ENCODE data around the gene CREB3L2. TPM values are rescaled to one million over a fixed set of nuclear protein-coding genes. Genes with fewer than 3 reads are reported as not detected.

Gene CREB3L2
- total and polyA plus RNA-seq, 2 of the 8 experiments (the other 6 are each of a cell fraction or from before 2014, with no cell fraction given): 14.4 to 48.3 TPM

DNA sequence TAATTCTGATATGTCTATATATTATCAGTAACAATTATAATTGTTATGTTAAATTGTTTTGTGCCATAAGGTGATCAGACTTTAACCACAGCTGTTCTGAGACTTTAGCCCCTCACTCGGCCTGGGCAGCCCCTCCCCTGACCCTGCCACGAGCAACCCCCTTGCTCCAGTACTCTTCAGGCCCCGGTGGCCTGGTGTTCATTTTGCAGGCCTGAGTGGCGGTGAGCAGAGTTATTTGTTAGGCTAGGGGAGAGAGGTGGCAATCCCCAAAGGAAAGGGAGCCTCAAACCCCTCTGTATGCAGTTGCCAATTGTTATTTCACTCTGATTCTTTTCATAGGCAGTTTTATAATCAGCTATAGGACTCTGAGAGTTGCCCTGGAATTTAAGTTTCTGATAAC lies 22.9 kb upstream of the CREB3L2 start (continued):
- no peak for TF ChIP-seq PHF8 (conservative IDR thresholded peaks at IDR 0.05; ENCODE audit: low read depth, low read length)
- no peak for TF ChIP-seq TCF12 (IDR thresholded peaks at IDR 0.05; ENCODE audit: low read depth, low read length)
